ENCODE data around the gene CHST4.
"Not testable (repeated sequence)": the region's sequence is repeated elsewhere in the genome, so short reads cannot be mapped to it uniquely, and the experiment has no call there.

The CHST4 gene

DNA sequence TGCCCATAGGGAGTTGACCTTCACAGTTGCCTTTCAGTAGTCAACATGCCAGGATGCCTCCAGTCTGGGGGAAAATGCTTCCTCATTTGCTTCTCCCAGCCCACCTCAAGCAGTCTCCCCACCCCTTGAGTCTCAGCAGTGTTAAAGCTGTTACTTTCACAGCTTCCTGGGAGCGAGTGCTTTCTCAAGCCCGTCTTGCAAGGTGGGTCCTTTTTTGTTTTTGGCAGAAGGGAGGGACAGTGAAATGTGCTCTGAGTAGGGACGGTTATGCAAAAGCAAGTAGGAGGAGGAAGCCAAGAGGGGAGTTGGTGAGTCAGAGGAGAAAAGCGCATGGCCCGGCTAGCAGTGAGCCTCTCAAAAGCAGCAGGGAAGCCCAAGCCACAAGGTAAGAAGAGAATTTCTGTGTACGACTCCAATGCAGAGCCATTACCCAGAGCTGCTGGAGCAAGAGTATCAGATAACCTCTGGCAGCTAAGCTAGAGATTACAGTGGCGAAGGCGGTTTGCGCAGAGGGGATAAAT lies at the start of gene CHST4:
TSS of gene CHST4 (plus strand) at position 316 of the 521 bp plus-strand sequence. CDS start 10,252 bp downstream, outside the sequence.
- DNase-seq (ENCODE audit: low spot score), result peak; percentile 64

DNA sequence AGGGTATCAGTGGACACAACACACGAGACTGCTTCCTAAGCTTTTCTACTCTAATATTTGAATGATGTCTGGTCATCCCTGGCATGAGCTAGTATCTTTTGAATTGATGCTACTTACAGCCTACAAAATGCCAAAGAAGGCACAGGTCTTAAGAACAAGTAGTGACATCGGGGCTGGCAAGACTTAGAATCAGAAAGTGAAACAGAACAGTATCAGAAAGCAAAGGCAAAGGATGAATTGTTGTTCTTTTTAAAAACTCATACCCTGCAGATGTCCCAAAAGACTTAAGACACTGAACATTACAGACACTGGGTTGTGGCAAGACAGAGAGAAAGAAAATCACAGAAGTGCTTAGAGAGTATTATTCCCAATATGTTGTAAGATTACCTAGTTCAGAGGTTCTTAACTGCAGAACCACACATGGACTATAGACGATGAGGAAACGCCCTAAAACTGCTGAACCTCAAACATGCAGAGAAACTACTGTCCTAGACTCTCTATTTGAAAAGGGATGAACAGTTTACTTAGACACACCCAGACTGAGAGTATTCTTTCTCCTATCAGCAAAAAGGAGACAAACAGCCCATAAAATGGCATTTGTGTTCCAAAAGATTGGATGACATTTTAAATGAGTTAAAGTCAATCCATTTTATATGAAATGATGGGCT lies 49.6 kb upstream of the CHST4 start:
- no peak for DNase-seq (ENCODE audit: low spot score)

DNA sequence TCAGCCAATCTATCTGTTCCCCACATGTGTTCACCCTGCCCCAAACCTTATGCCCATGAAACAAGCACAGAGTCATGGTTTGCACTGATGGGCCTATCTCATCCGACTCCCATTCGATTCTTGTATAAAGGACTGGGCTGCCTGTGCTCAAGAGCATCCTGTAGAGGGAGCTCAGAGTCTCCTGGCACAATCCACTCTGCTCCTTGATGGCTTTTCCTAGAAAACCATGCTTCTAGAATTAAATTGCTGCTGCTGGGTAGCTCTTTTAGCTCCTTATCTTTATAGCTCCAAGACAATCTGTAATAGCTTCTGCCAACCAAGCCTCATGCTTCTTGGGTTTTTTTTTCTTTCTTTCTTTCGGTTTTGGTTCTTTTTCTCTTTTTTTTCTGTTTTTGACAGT lies 46.8 kb upstream of the CHST4 start:
- no peak for DNase-seq (ENCODE audit: low spot score)

- no peak for DNase-seq (ENCODE audit: low spot score)
Observed at GRCh38 chr16:71480956-71481355, 45.3 kb upstream of the CHST4 start.

DNA sequence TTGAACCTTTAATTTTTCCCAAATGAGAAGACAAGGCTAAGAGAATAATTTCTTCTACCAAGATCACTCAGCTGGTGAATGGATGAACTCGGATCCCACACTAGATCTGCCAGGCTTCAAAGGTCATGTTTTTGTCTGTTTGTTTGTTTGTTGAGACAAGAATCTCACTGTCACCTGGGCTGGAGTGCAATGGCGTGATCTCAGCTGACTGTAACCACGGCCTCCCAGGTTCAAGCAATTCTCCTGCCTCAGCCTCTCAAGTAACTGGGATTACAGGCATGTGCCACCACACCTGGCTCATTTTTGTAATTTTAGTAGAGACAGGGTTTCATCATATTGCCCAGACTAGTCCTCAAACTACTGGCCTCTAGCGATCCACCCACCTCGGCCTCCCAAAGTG lies 43.7 kb upstream of the CHST4 start:
- no peak for DNase-seq (ENCODE audit: low spot score)

DNA sequence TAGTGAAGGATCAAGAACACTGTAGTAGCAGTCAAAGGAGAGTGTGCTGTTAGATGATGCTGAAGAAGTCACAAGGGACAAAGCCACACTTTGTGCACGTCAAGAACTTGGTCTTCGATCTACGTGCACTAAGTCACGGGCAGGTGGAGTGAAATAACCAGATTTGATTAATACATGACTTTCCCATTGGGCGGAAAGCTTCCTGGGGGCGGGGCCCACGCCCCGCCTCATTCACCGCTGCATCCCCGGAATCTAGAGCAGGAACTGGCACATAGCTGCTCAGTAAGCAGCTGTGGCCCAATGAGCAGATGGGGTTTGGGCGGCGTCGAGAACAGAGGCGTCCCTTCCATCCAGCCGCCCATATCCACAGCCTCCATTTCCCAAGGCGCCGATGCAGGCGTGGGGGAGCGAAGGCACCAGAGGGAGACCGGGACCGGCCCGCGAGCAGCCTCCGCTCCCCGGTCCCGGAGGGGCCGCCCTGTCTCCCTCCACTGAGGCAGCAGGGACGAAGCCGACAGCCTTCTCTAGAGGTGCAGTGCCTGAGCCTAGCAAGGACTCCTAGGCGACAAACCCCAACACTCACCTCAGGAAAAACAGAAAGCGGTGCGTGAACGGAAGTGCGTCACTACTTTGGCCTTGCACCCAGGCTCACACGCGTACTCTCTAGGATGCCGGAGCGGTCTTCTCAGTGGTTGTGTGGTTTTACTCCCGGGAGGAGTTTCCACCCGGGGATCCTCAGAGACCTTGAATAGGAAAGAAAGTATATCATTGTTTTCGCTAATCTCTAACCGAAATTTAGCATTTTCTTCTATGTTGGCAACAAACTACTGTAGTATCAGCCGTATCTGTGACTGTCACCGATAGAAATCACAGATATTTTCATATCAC lies 42.0 kb upstream of the CHST4 start:
- DNase-seq (ENCODE audit: low spot score), result peak; percentile 80

GRCh38 chr16:71489122-71489521 lies 37.1 kb upstream of the CHST4 start, which contains the start of gene ZNF19:
Gene ZNF19 (minus strand): TSS chr16:71489324. CDS start chr16:71482114, 7,210 bp downstream.
- DNase-seq (ENCODE audit: low spot score), result no peak

- DNase-seq (ENCODE audit: low spot score), result no peak
Observed at GRCh38 chr16:71490361-71490760, 35.9 kb upstream of the CHST4 start.

- no peak for DNase-seq (ENCODE audit: low spot score)
Observed at GRCh38 chr16:71491054-71491453, 35.2 kb upstream of the CHST4 start.

GRCh38 chr16:71492786-71493185 lies 33.4 kb upstream of the CHST4 start:
- no peak for DNase-seq (ENCODE audit: low spot score)

- DNase-seq (ENCODE audit: low spot score), result no peak
Observed at GRCh38 chr16:71493213-71493612, 33.0 kb upstream of the CHST4 start.

GRCh38 chr16:71498031-71498430 lies 28.2 kb upstream of the CHST4 start:
- no peak for DNase-seq (ENCODE audit: low spot score)

DNA sequence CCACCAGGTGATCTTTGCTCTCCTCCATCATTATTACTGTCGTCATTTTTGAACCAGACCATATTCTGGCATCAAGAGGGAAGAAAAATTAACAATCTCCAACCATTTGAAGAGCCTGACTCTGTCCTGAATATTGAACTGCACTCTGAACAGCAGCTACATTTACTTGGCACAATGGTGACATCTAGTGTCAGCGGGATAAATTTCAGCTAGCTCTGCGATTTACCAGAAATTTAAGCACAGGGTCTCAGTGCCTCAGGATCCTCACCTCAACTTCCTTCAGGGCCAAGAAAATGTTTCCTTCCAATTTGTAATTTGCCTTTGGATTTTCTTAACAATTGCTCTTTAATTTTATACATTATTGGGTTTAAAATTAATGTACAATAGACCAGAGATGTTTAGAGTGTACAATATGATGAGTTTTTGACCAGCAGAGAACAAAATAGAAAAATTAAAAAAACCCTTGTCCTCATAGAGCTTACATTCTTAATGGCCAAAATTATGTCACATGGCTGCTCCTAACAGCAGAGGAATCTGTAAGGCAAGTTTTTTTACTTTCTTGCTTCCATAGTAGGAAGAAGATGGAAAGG lies 26.4 kb upstream of the CHST4 start:
- DNase-seq (ENCODE audit: low spot score), result peak; percentile 54

DNA sequence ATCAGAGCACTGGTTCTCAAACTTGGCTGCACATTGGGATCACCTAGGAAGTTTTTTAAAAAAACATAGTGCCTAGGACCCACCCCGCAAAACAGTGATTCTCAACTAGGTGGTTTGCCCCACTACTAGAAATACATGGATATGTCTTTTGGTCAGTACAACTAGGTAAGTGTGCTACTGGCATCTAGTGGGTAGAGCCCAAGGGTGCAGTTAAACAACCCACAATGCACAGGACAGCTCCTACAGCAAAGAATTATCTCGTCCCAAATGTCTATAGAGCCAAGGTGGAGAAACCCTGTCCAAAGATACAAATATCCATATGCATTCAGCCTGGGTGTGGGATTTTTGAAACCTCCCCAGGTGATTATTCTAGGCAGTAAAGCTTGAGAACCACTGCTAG lies 25.3 kb upstream of the CHST4 start:
- no peak for DNase-seq (ENCODE audit: low spot score)

DNA sequence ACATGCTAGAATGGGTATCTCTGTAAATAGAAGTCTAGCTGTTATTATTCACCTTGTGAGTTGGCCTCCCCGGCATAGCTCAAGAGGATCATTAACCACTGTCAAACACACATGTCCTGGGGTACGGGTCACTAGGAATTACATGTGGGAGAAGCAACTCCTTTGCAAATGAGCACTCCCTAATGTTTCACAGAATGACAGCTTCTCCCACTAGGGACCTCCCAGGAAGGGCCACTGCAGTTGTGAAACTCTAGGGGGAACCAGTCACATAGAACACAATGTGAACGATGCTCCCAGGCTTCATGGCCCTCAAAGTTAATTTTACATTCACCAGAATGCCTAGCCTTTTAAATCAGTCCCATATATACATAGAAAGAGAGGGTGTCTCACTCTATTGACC lies 24.7 kb upstream of the CHST4 start:
- DNase-seq (ENCODE audit: low spot score), result no peak

DNA sequence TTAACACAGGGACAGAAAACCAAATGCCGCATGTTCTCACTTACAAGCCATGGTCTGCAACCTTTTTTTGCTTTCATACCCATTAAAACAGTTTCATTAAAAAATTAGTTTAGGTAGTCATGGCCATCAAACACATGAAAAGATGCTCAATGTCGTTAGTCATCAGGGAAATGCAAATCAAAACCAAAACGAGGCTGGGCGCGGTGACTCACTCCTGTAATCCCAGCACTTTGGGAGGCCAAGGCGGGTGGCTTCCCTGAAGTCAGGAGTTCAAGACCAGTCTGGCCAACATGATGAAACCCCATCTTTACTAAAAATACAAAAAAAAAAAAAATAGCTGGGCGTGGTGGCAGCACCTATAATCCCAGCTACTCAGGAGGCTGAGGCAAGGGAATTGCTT lies 22.2 kb upstream of the CHST4 start:
- not testable (repeated sequence) for DNase-seq (ENCODE audit: low spot score)

GRCh38 chr16:71504901-71505300 lies 21.3 kb upstream of the CHST4 start:
- DNase-seq (ENCODE audit: low spot score), result no peak

- no peak for DNase-seq (ENCODE audit: low spot score)
Observed at GRCh38 chr16:71507061-71507460, 19.2 kb upstream of the CHST4 start.

DNA sequence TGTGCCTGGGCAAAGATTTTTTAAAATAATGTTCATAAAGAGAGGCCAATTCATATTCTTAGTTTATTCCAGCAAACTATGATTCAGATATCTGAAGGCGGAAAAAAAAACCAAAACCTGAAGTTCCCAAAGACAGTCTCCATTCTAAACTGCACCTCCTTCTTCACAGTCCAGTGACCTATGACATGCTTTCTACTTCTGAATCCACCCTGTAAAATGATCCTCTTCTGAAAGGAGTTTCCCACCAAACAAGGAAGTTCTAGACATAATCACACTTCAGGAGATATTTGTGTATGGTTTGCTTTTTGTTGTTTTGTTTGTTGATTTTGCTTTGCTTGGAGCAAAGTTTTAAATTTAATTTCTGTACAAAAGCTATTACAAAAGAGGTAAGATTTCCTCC lies 12.9 kb upstream of the CHST4 start:
- no peak for DNase-seq (ENCODE audit: low spot score)

GRCh38 chr16:71514476-71514875 lies 11.8 kb upstream of the CHST4 start:
- DNase-seq (ENCODE audit: low spot score), result no peak

DNA sequence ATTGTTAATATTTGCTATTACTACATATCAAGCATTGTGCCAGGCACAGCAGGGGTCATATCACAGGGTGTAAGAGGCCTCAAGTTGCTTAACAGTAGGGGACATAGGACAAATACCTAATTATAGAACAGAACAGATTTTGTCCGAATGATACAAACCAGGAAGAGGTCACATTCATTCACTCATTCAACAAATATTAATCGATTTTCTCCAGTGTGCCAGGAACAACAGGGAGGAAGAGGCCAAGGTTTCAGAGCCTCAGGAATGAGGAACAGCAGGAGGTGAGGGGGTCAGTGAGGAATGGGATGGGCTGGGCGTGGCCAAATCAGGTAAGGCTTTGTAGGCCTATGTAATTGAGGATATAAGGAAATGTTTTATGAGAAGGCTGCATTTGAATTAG lies 11.2 kb upstream of the CHST4 start:
- no peak for DNase-seq (ENCODE audit: low spot score)

DNA sequence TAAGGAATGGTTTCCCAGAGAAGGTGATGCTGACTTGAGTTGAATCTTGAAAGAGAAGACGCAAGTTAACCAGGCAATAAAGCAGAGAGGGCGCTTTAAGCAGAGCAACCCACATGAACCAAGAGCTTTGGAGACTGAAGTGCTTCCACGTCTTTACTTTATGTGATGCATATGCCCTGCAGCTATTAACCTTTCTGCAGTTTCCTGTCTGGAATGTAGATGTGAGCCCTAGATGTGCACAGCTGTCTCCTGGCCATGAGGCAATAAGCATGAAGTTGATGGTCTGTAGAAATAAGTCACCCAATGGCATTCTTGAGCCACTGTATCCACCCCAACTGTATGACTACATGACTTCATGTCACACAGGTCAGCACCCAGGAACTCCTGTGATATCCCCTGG lies 5.7 kb upstream of the CHST4 start:
- DNase-seq (ENCODE audit: low spot score), result no peak
